G401 (cell line): ENCODE measurements around the gene TRMT61B. TPM values are rescaled to one million over a fixed set of nuclear protein-coding genes. Genes with fewer than 3 reads are reported as not detected.

Experiments
- DNase-seq: peaks from one replicate; pipeline ENCODE4 v3.0.0-alpha.2; 2015; ENCODE audit warnings: low spot score
- in situ Hi-C: cut with HindIII; loops from 2 replicates; pipeline ENCODE4 v1.10.0; 2016; ENCODE audit warnings: low sequenced_read_pairs, mixed read lengths
- total RNA-seq: library from RNA; depleted of rRNA; stranded (reverse); fragments of >200 nt; shearing (Covaris generic); gene quantifications from 2 replicates; pipeline ENCODE4 v1.2.3, GENCODE V29; 2014; rRNA removed

The TRMT61B gene
- 21.8 and 46.1 TPM in 2 replicates for total RNA-seq

DNA sequence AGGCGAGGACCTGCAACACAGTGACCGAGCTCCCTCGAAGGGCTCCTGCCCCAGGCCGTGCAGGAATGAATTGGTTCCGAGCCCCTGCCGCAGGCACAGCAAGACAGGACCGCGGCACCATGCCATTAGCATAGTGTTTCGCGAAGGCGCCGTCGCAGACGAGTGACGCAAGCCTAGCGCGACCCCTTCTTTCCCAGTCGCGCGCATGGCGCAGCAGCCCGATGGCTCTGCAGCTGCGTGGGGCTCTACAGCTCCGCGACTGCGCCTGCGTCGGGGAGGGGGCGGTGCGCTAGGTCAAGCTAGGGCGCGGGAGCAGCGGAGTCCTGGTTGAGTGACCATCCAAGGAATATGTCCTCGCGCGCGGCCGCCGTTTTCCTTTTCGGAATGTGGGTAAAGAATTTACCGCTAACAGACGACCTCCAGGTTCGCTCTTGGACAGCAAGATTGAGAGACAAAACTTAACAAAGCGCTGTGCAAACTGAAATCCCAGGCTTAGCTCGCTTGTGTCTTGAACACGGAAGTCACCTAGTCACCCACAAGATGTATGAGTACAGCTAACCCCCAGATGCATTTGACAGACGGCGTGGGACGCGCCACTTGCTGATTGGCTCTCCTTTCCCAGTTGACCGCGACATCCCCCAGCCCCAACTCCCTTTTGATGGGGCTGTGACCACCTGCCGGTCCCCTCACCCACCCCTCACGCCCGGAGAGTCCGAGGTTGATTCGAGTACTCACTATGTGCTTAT is at the start of gene TRMT61B:
TSS of gene TRMT61B (minus strand) at position 164 of the 746 bp plus-strand sequence. CDS start at position 132, 32 bp downstream.
- peak; percentile 91 for DNase-seq
- in situ Hi-C loops = no loop called here

DNA sequence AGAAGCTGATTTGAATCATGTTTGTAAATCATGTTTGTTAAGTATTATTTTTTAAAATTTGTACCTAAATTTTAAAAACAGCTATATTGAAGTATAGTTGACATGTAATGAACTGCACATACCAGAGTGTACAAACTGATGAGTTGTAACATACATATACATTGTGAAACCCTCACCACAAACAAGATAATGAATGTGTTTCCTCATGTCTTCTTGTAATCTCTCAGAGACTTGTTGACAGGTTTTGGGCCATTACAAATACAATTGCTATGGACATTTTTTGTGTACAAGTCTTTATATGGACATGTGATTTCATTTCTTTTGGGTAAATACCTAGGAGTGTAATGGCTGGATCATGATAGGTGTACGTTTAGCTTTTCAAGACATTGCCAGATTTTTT is 45.8 kb upstream of the TRMT61B start:
- no peak for DNase-seq
- in situ Hi-C loops = no loop called here

DNA sequence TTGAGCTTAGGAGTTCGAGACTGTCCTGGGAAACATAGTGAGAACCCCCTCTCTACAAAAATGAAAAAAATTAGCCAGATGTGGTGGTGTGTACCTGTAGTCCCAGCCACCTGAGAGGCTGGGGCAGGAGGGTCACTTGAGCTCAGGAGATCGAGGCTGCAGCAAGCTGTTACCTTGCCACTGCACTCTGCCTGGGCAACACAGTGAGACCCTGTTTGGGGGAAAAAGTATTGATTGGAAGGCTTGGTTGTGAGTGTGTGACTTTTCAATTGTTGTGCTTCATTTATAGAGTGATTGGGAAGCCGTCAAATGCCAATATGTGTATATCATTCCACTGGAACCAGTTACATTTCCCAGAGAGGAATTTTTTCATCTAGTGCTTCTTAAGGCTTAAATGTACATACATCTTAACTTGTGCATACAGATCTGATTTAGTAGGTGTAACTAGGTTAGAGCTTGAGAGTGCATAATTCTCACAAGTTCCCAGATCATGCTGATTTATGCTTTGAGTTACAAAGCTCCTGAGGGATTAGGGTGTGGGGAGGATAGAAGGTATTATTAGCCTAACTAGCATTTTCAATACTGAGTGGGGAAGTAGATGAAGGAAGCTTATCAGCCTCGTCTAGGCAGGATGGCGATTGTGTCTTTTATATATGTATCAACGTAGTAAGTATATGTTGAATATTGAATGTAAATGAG is 39.7 kb upstream of the TRMT61B start:
- DNase-seq = no peak
- in situ Hi-C loops = no loop called here

DNA sequence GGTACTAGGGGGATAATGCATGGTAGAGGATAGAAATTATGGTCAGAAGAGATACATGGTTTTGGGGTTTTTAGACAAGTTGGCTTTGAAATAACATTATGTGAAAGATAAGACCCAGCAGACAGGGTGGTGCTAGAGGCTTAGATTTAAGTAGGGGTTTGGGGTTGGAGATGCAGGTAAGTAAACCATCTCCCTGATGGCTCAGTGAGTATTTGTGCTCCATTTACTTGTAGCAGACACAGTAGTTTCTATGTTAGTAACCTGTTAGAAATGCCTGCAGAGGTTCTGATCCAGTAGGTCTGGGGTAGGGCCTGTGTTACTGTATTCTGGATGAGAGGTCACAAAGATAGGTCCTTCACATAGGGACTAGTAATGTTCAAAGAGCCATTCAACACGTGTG is 38.1 kb upstream of the TRMT61B start:
- in situ Hi-C loops = no loop called here

GRCh38 chr2:28906821-28907220 is 36.7 kb upstream of the TRMT61B start:
- in situ Hi-C loops = no loop called here
- no peak for DNase-seq

More for the DNA sequence above, 38.1 kb upstream of the TRMT61B start:
- DNase-seq = no peak

DNA sequence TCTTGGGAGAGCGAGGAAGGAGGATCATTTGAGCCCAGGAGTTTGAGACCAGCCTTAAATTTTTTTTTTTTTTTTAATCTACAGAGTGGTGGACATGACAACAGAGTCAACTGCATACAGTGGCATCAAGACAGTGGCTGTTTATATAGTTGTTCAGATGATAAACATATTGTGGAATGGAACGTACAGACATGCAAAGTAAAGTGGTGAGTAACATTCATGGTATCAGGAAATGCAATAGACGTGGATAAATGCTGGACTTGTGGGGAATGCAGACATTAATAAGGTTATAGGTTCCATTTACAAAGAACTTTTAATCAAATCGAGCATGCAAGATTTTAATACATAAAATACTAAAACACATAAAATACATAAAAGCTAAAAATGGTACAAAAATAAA is 36.3 kb upstream of the TRMT61B start:
- in situ Hi-C loops = no loop called here
- DNase-seq = no peak

DNA sequence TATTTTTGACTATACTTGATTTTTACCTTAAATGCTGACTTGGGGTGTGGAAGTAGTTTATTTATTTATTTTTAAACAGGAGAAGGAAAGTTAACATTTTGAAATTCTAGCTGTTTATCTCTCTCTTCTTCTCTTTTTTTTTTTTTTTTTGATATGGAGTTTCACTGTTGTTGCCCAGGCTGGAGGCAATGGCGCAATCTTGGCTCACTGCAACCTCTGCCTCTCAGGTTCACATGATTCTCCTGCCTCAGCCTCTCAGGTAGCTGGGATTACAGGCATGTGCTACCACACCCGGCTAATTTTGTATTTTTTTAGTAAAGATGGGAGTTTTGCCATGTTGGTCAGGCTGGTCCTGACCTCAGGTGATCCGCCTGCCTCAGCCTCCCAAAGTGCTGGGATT is 35.4 kb upstream of the TRMT61B start:
- in situ Hi-C loops = no loop called here
- DNase-seq = no peak

GRCh38 chr2:28904802-28905457 is 34.8 kb upstream of the TRMT61B start:
- in situ Hi-C loops = no loop called here

DNA sequence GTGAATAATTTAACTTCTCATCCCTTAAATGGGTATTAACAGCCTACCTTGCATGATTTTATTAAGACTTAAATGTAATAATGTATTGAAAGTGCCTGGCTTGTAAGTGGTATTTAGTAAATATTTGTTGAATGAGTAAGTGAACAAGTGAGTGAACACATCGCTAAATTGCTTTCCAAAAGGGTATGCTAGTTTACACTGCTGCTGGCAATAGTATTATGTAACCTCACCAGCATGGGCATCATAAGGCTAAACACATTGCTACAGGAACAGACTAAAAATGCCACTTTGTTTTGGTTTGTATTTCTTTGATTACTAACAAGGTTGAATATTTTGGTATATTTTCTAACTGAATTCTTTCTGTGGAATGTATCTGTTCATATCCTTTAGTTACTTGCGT is 34.2 kb upstream of the TRMT61B start:
- in situ Hi-C loops = no loop called here
- DNase-seq = no peak

More at GRCh38 chr2:28904802-28905457, 34.8 kb upstream of the TRMT61B start:
- no peak for DNase-seq

- in situ Hi-C loops = no loop called here
- no peak for DNase-seq
Measured at GRCh38 chr2:28902584-28902983, 32.5 kb upstream of the TRMT61B start.

GRCh38 chr2:28901841-28902240 is 31.7 kb upstream of the TRMT61B start:
- in situ Hi-C loops = no loop called here
- no peak for DNase-seq

DNA sequence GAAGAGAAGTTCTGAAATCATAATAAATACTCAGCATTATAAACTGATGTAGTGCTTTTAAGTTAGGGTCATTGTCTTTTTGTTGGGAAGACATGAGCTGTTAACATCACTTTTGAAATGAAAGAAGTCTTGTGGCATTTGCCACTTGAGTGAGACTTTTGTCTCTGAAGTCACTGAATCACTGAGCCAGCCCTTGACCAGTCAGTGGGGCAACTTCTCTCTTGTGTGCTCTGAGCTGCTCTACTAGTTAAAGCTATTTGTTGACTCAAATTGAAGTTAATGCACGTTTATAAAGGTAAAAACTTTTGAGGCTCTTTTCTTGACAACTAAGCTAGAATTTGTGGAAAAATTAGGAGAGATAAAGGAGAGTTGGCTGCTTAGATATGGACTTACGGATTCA is 31.1 kb upstream of the TRMT61B start:
- DNase-seq = no peak
- in situ Hi-C loops = no loop called here

- in situ Hi-C loops = no loop called here
- no peak for DNase-seq
Measured at GRCh38 chr2:28898048-28898447, 27.9 kb upstream of the TRMT61B start.

- no peak for DNase-seq
- in situ Hi-C loops = no loop called here
Measured at GRCh38 chr2:28896906-28897305, 26.8 kb upstream of the TRMT61B start.

- DNase-seq = no peak
- in situ Hi-C loops = no loop called here
Measured at GRCh38 chr2:28895189-28895893, 25.2 kb upstream of the TRMT61B start.

GRCh38 chr2:28894470-28895188 is 24.5 kb upstream of the TRMT61B start, which contains the start of gene WDR43:
WDR43 (plus strand) TSS chr2:28894667; CDS start chr2:28894699, 32 bp downstream.
- peak; percentile 97 for DNase-seq
- in situ Hi-C loops = no loop called here

- DNase-seq = no peak
- in situ Hi-C loops = no loop called here
Measured at GRCh38 chr2:28893488-28893887, 23.4 kb upstream of the TRMT61B start.

GRCh38 chr2:28880193-28880592 is 10.1 kb upstream of the TRMT61B start:
- no peak for DNase-seq
- in situ Hi-C loops = no loop called here

DNA sequence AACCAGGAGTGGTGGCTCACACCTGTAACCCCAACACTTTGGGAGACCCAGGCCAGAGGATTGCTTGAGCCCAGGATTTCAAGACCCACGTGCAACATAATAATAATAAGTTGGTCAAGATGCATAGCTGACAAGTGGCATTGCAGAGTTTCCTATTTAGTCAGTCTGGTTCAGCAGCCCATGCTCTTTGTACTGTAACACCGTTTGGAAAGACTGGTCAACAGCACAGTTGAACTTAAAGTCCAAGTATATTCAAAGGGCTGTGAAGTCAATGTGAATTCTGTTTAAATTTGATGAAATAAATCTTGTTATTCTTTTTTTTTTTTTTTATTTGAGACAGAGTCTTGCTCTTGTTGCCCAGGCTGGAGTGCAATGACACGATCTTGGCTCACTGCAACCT is 1.5 kb upstream of the TRMT61B start:
- in situ Hi-C loops = no loop called here
- no peak for DNase-seq
